HCT116 (cell line): Measurements from ENCODE around the gene DTNBP1. TPM values are rescaled to one million over a fixed set of nuclear protein-coding genes. Genes with fewer than 3 reads are reported as not detected.

Source experiments
- ATAC-seq: fragments of 200-7000 bp; cut with Tn5 transposase; 2 replicates; pipeline ENCODE4 v1.9.1; 2020; ENCODE audit warnings: mild to moderate bottlenecking, moderate library complexity
- BruUV-seq: library from RNA; stranded (reverse); fragments of 400-500 nt; replicated peaks from 2 replicates; lab custom pipeline; 2021; lab: Mats Ljungman, UMichigan
- CTCF ChIA-PET: fragments of 300-600 bp; sonication (Branson Sonifier 250); formaldehyde crosslinking; loops from one replicate; lab custom pipeline; 2021; ENCODE audit warnings: antibody characterized with exemption; lab: Charles Lee
- POLR2A ChIA-PET: fragments of 300-600, 350-600 bp; sonication (Branson Sonifier 250); formaldehyde crosslinking; loops from one replicate; lab custom pipeline; 2021; ENCODE audit warnings: antibody characterized with exemption; lab: Charles Lee
- RAD21 ChIA-PET, 2 experiments: fragments of 300-600 bp; sonication (Branson Sonifier 250); formaldehyde crosslinking; loops; one replicate each; lab custom pipeline; 2023; ENCODE audit warnings: low total read pairs in 2 of 2; ENCODE audit not compliant: uncharacterized antibody in 2 of 2, unreplicated experiment in 2 of 2, low non-redundant PET in 1 of 2; lab: Charles Lee
- DNase-seq: peaks from one replicate; pipeline ENCODE4 v3.0.0-alpha.2; 2010; ENCODE audit warnings: low read depth, low spot score
- H2AFZ ChIP-seq: fragments of 200-600 bp; shearing (Covaris generic), sonication (generic); 2 replicates; pipeline ENCODE4 v1.6.1; 2017; ENCODE audit warnings: low read depth, mixed run types, mixed read lengths, antibody characterized with exemption, low read length; ENCODE audit not compliant: poor library complexity, severe bottlenecking
- H3K27ac ChIP-seq: 2 replicates; pipeline ENCODE4 v1.5.1; 2012; ENCODE audit warnings: low read depth, low read length
- H3K27me3 ChIP-seq: fragments of 200-600 bp; sonication (generic); 2 replicates; pipeline ENCODE4 v1.6.1; 2016; ENCODE audit warnings: mixed run types, low read length, mixed read lengths; ENCODE audit not compliant: insufficient read depth
- H3K36me3 ChIP-seq, 2 experiments: fragments of 200-500 bp in 1 of 2; fragments of 200-600 bp in 1 of 2; sonication (Bioruptor generic) in 1 of 2; sonication (generic) in 1 of 2; 2 replicates each; pipeline versions ENCODE4 v1.5.1 to v1.6.1; 2014 to 2016; ENCODE audit warnings: low read length in 2 of 2, inconsistent platforms in 1 of 2, mixed read lengths in 1 of 2, mixed run types in 1 of 2; ENCODE audit not compliant: insufficient read depth in 2 of 2, control insufficient read depth in 1 of 2
- H3K4me1 ChIP-seq, 2 experiments: fragments of 200-600 bp in 1 of 2; sonication (generic) in 1 of 2; 2 replicates each; pipeline versions ENCODE4 v1.5.1 to v1.6.1; 2012 to 2017; ENCODE audit warnings: low read length in 2 of 2, inconsistent platforms in 1 of 2, mild to moderate bottlenecking in 1 of 2, mixed read lengths in 1 of 2, mixed run types in 1 of 2, moderate library complexity in 1 of 2; ENCODE audit not compliant: insufficient read depth in 2 of 2, control insufficient read depth in 1 of 2
- H3K4me2 ChIP-seq: fragments of 200-600 bp; sonication (generic); 2 replicates; pipeline ENCODE4 v1.6.1; 2017; ENCODE audit warnings: mixed run types, low read length, mixed read lengths
- H3K4me3 ChIP-seq, 2 experiments: fragments of 200-600 bp in 1 of 2; sonication (generic) in 1 of 2; replicated peaks in 1 of 2; 2 replicates each; pipeline ENCODE4 v1.5.1; 2011 to 2016; ENCODE audit warnings: low read length in 2 of 2, control low read depth in 1 of 2, low read depth in 1 of 2, mild to moderate bottlenecking in 1 of 2, mixed read lengths in 1 of 2, mixed run types in 1 of 2
- H3K79me2 ChIP-seq: fragments of 200-600 bp; sonication (generic); 2 replicates; pipeline ENCODE4 v1.6.1; 2017; ENCODE audit warnings: mild to moderate bottlenecking, mixed run types, low read length, moderate library complexity, mixed read lengths; ENCODE audit not compliant: insufficient read depth
- H3K9ac ChIP-seq: fragments of 200-600 bp; sonication (generic); 2 replicates; pipeline ENCODE4 v1.6.1; 2016; ENCODE audit warnings: low read length, mixed read lengths
- H3K9me2 ChIP-seq: fragments of 200-600 bp; sonication (generic), shearing (Covaris generic); 2 replicates; pipeline ENCODE4 v1.6.1; 2017; ENCODE audit warnings: mixed run types, mild to moderate bottlenecking, moderate library complexity; ENCODE audit not compliant: insufficient read depth
- H3K9me3 ChIP-seq, 2 experiments: fragments of 200-500 bp in 1 of 2; fragments of 200-600 bp in 1 of 2; sonication (Bioruptor generic) in 1 of 2; sonication (generic) in 1 of 2; 2 replicates each; pipeline ENCODE4 v1.6.1; 2014 to 2017; ENCODE audit warnings: low read length in 2 of 2, mixed read lengths in 2 of 2, inconsistent platforms in 1 of 2, low read depth in 1 of 2, mild to moderate bottlenecking in 1 of 2, mixed run types in 1 of 2, moderate library complexity in 1 of 2; ENCODE audit not compliant: control insufficient read depth in 1 of 2, insufficient read depth in 1 of 2
- H4K20me1 ChIP-seq: fragments of 200-600 bp; sonication (generic), shearing (Covaris generic); 2 replicates; pipeline ENCODE4 v1.6.1; 2017; ENCODE audit warnings: mixed run types, mild to moderate bottlenecking, moderate library complexity; ENCODE audit not compliant: insufficient read depth
- ATF3 ChIP-seq: IDR thresholded peaks from 2 replicates; pipeline ENCODE4 v1.6.1; 2012
- CBX3 ChIP-seq: IDR thresholded peaks from 2 replicates; pipeline ENCODE4 v1.6.1; 2012; ENCODE audit warnings: low read depth
- CTCF ChIP-seq, 3 experiments: fragments of 200-600 bp in 1 of 3; sonication (generic) in 1 of 3; IDR thresholded peaks in 2 of 3; conservative IDR thresholded peaks in 1 of 3; 2 replicates each; pipeline ENCODE4 v1.5.1; 2012 to 2017; ENCODE audit warnings: low read depth in 2 of 3, low read length in 2 of 3, antibody characterized with exemption in 1 of 3, borderline replicate concordance in 1 of 3, control low read depth in 1 of 3, mild to moderate bottlenecking in 1 of 3, mixed read lengths in 1 of 3, mixed run types in 1 of 3, moderate library complexity in 1 of 3; ENCODE audit not compliant: insufficient read depth in 1 of 3
- EGR1 ChIP-seq: IDR thresholded peaks from 2 replicates; pipeline ENCODE4 v1.6.1; 2012; ENCODE audit warnings: low read depth
- ELF1 ChIP-seq: IDR thresholded peaks from 2 replicates; pipeline ENCODE4 v1.6.1; 2012; ENCODE audit warnings: low read depth, borderline replicate concordance
- EZH2 ChIP-seq: fragments of 200-600 bp; sonication (generic); IDR thresholded peaks from 2 replicates; pipeline ENCODE4 v1.6.1; 2017; ENCODE audit warnings: antibody characterized with exemption, mixed run types
- EZH2phosphoT487 ChIP-seq: fragments of 200-600 bp; IDR thresholded peaks from 2 replicates; pipeline ENCODE4 v1.6.1; 2018; ENCODE audit warnings: antibody characterized with exemption, borderline replicate concordance
- FOSL1 ChIP-seq: IDR thresholded peaks from 2 replicates; pipeline ENCODE4 v1.6.1; 2012; ENCODE audit warnings: low read depth
- JUND ChIP-seq: IDR thresholded peaks from 2 replicates; pipeline ENCODE4 v1.6.1; 2012
- POLR2A ChIP-seq: IDR thresholded peaks from 2 replicates; pipeline ENCODE4 v1.7.0; 2011; ENCODE audit warnings: borderline replicate concordance; ENCODE audit not compliant: insufficient read depth, insufficient read length; ENCODE audit errors: extremely low read depth
- RAD21 ChIP-seq: IDR thresholded peaks from 2 replicates; pipeline ENCODE4 v1.6.1; 2012; ENCODE audit warnings: low read depth, mild to moderate bottlenecking
- SP1 ChIP-seq: IDR thresholded peaks from 2 replicates; pipeline ENCODE4 v1.6.1; 2012; ENCODE audit warnings: low read depth
- SRF ChIP-seq: IDR thresholded peaks from 2 replicates; pipeline ENCODE4 v1.6.1; 2012; ENCODE audit warnings: low read depth
- YY1 ChIP-seq: IDR thresholded peaks from 2 replicates; pipeline ENCODE4 v1.6.1; 2011; ENCODE audit warnings: low read length, low read depth, moderate library complexity, mild to moderate bottlenecking; ENCODE audit not compliant: insufficient replicate concordance; ENCODE audit errors: extremely low read depth
- ZBTB33 ChIP-seq: IDR thresholded peaks from 2 replicates; pipeline ENCODE4 v1.6.1; 2011; ENCODE audit warnings: mild to moderate bottlenecking, low read length, moderate library complexity; ENCODE audit not compliant: insufficient replicate concordance; ENCODE audit errors: extremely low read depth
- ZFX ChIP-seq: fragments of 450-650 bp; IDR thresholded peaks from 2 replicates; pipeline ENCODE4 v1.6.1; 2017
- intact Hi-C: fragments of 100-400 bp; cut with micrococcal nuclease; formaldehyde crosslinking; loops from 2 replicates; pipeline ENCODE4 v1.10.0; 2022
- total RNA-seq: library from RNA; stranded (reverse); gene quantifications from one replicate; pipeline ENCODE4 v1.2.1, GENCODE V29; 2021; ENCODE audit not compliant: unreplicated experiment

Gene DTNBP1
- total RNA-seq, 1 experiment from 2014 or later, result 16.7 TPM

- no peak for ATAC-seq
- no TSS peak for BruUV-seq
- TF ChIP-seq SP1 (no peak), ATF3 (no peak), SRF (no peak), ELF1 (no peak)
- TF ChIP-seq, all 23 proteins: peak for 0
- DNase-seq, result no peak
- Histone ChIP-seq H3K4me2 (no peak overlapping the region), H3K27me3 (no peaks in the 10 kb centered on the region), H3K4me3 (no peak overlapping the region), H3K27ac (no peak overlapping the region), H3K9ac (no peak overlapping the region), H3K79me2 (no peaks in the 10 kb centered on the region), H2AFZ (no peak overlapping the region), H3K36me3 (no peaks in the 10 kb centered on the region), H3K9me3 (no peaks in the 10 kb centered on the region), H3K9me2 (no peaks in the 10 kb centered on the region), H3K4me1 (no peaks in the 10 kb centered on the region), H4K20me1 (no peaks in the 10 kb centered on the region; the same call in 1 of the 2 replicates)
- RAD21 ChIA-PET, result no interaction called here
- CTCF ChIA-PET, result no interaction called here
- intact Hi-C loops, result no loop called here
- POLR2A ChIA-PET, result no interaction called here
These were observed 73.7 kb downstream of the DTNBP1 start for GRCh38 chr6:15588971-15589634.

- H3K27me3 ChIP-seq, result no peaks in the 10 kb centered on the region
- TF ChIP-seq RAD21 (no peak), SP1 (no peak), ELF1 (no peak), ATF3 (no peak), JUND (no peak), SRF (no peak), YY1 (no peak), EZH2 (no peak), EGR1 (no peak), POLR2A (no peak), CBX3 (no peak), ZFX (no peak), CTCF (IDR thresholded peaks at IDR 0.05 in 2 of 3, conservative IDR thresholded peaks at IDR 0.05 in 1 of 3; ENCODE audit: borderline replicate concordance in 1 of 3, insufficient read depth in 1 of 3, low read depth in 2 of 3, low read length in 2 of 3) (no peak), ZBTB33 (no peak), EZH2phosphoT487 (no peak), FOSL1 (no peak)
- intact Hi-C loops, result no loop called here
- ATAC-seq (no peak), DNase-seq (no peak)
- H3K4me3 ChIP-seq, result no peak overlapping the region
- no peak overlapping the region for H2AFZ ChIP-seq
- no peaks in the 10 kb centered on the region for H3K4me1 ChIP-seq
- H3K79me2 ChIP-seq, result no peaks in the 10 kb centered on the region
- no peaks in the 10 kb centered on the region for H3K36me3 ChIP-seq
- no TSS peak for BruUV-seq
- no peaks in the 10 kb centered on the region for H3K9me2 ChIP-seq
- ChIA-PET POLR2A (no interaction called here), CTCF (no interaction called here), RAD21 (no interaction called here)
- no peaks in the 10 kb centered on the region; the same call in 1 of the 2 replicates for H4K20me1 ChIP-seq
- no peaks in the 10 kb centered on the region for H3K9me3 ChIP-seq
- no peak overlapping the region for H3K9ac ChIP-seq
- no peak overlapping the region for H3K4me2 ChIP-seq
- no peak overlapping the region for H3K27ac ChIP-seq
These were observed 76.3 kb downstream of the DTNBP1 start for GRCh38 chr6:15586503-15586902.
